K562 (cell line): Measurements from ENCODE around the gene CCDC171. TPM values are rescaled to one million over a fixed set of nuclear protein-coding genes. Genes with fewer than 3 reads are reported as not detected.

Source experiments
- ARID1B ChIP-seq: fragments of 450-650 bp; IDR thresholded peaks from 2 replicates; pipeline ENCODE4 v1.6.1; 2016; ENCODE audit warnings: antibody characterized with exemption, mild to moderate bottlenecking, inconsistent platforms
- BCL6 ChIP-seq: fragments of 250-450 bp; sonication (Bioruptor Pico); IDR thresholded peaks from 2 replicates; pipeline ENCODE4 v1.4.0; 2020
- ELF2 ChIP-seq: fragments of 250-450 bp; sonication (Bioruptor Pico); IDR thresholded peaks from 2 replicates; pipeline ENCODE4 v1.5.0; 2021; ENCODE audit warnings: mild to moderate bottlenecking
- FOSL1 ChIP-seq: fragments of 200-800 bp; sonication (Bioruptor generic); conservative IDR thresholded peaks from 2 replicates; pipeline ENCODE4 v1.6.1; 2016; ENCODE audit warnings: missing genetic modification characterization, missing compliant biosample characterization
- KAT2B ChIP-seq: IDR thresholded peaks from one replicate; pipeline ENCODE4 v1.6.1; 2012; ENCODE audit warnings: low read depth, mild to moderate bottlenecking, control low read depth, inconsistent platforms, low read length, moderate library complexity
- KDM1A ChIP-seq, 2 experiments: fragments of 450-650 bp; IDR thresholded peaks; 2 replicates each; pipeline ENCODE4 v1.6.1; 2016; ENCODE audit warnings: mild to moderate bottlenecking in 2 of 2
- KDM4B ChIP-seq, 2 experiments: fragments of 450-650 bp in 1 of 2; sonication (generic) in 1 of 2; IDR thresholded peaks; 2 replicates each; pipeline ENCODE4 v1.6.1; 2016 to 2017; ENCODE audit warnings: borderline replicate concordance in 2 of 2, antibody characterized with exemption in 1 of 2, low read depth in 1 of 2, mild to moderate bottlenecking in 1 of 2
- KLF6 ChIP-seq: fragments of 250-450 bp; sonication (Bioruptor Pico); IDR thresholded peaks from 2 replicates; pipeline ENCODE4 v1.4.0; 2020; ENCODE audit warnings: mild to moderate bottlenecking, moderate library complexity, borderline replicate concordance
- SAP30 ChIP-seq: fragments of 200-600 bp; sonication (generic); IDR thresholded peaks from 2 replicates; pipeline ENCODE4 v1.6.1; 2012; ENCODE audit warnings: borderline replicate concordance, low read depth, mild to moderate bottlenecking, moderate library complexity, low read length, control low read depth, inconsistent platforms; ENCODE audit not compliant: insufficient read depth, poor library complexity, severe bottlenecking
- SREBF2 ChIP-seq: sonication (generic); formaldehyde crosslinking; IDR thresholded peaks from 2 replicates; pipeline ENCODE4 v1.4.0; 2020; ENCODE audit warnings: mild to moderate bottlenecking, missing genetic modification reagents
- TAF1 ChIP-seq: IDR thresholded peaks from 2 replicates; pipeline ENCODE4 v1.6.1; 2011; ENCODE audit warnings: mild to moderate bottlenecking, low read length, moderate library complexity; ENCODE audit not compliant: insufficient read depth, control insufficient read depth, severe bottlenecking; ENCODE audit errors: extremely low read depth
- ZC3H8 ChIP-seq: fragments of 450-650 bp; IDR thresholded peaks from 2 replicates; pipeline ENCODE4 v1.6.1; 2017
- ZKSCAN8 ChIP-seq: fragments of 200-800 bp; sonication (Bioruptor generic); IDR thresholded peaks from 2 replicates; pipeline ENCODE4 v1.6.1; 2016; ENCODE audit warnings: missing genetic modification characterization, missing compliant biosample characterization
- ZNF707 ChIP-seq: fragments of 250-450 bp; sonication (Bioruptor Pico); conservative IDR thresholded peaks from 2 replicates; pipeline ENCODE4 v1.8.0; 2022; ENCODE audit warnings: inconsistent platforms, mild to moderate bottlenecking, moderate library complexity
- polyA plus RNA-seq, 8 experiments: library from polyadenylated mRNA; depleted of rRNA in 4 of 8; stranded (reverse) in 5 of 8; unstranded in 3 of 8; fragments of >200 nt; fragmentation: Nextera tagmentation in 2 of 8; fragmentation: Illumina TruSeq in 1 of 8; extraction: Ambion mirVana in 2 of 8; extraction: Trizol in 1 of 8; gene quantifications; 2 replicates each; pipeline versions ENCODE4 v1.2.1 to v1.2.3, GENCODE V29; 2011 to 2014; ENCODE audit warnings: inconsistent platforms in 1 of 8, missing spikeins in 1 of 8
- total RNA-seq, 7 experiments: library from RNA; depleted of rRNA in 6 of 7; stranded (reverse); fragments of >200 nt in 6 of 7; fragmentation: Illumina TruSeq in 2 of 7; extraction: Trizol in 2 of 7; gene quantifications; 2 replicates each; pipeline versions ENCODE4 v1.2.1 to v1.2.3, GENCODE V29; 2011 to 2021; ENCODE audit warnings: low replicate concordance in 1 of 7
- TF ChIP-seq, protein P1 (sequence below): fragments of 450-650 bp; IDR thresholded peaks from 2 replicates; pipeline ENCODE4 v1.6.1; 2018; ENCODE audit not compliant: partially characterized antibody
- TF ChIP-seq, protein P2 (sequence below): sonication (generic); formaldehyde crosslinking; IDR thresholded peaks from 2 replicates; pipeline ENCODE4 v1.8.0; 2022; ENCODE audit warnings: mild to moderate bottlenecking, missing genetic modification reagents
- TF ChIP-seq, protein P3 (sequence below): IDR thresholded peaks from 2 replicates; pipeline ENCODE4 v1.6.1; 2012; ENCODE audit warnings: low read depth, low read length, improper control_type of control experiment, borderline replicate concordance

Gene CCDC171
- total and polyA plus RNA-seq, 9 of the 15 experiments (the other 6 are each of a cell fraction or from before 2014, with no cell fraction given): 0.08 to 3.8 (median 0.27) TPM

DNA sequence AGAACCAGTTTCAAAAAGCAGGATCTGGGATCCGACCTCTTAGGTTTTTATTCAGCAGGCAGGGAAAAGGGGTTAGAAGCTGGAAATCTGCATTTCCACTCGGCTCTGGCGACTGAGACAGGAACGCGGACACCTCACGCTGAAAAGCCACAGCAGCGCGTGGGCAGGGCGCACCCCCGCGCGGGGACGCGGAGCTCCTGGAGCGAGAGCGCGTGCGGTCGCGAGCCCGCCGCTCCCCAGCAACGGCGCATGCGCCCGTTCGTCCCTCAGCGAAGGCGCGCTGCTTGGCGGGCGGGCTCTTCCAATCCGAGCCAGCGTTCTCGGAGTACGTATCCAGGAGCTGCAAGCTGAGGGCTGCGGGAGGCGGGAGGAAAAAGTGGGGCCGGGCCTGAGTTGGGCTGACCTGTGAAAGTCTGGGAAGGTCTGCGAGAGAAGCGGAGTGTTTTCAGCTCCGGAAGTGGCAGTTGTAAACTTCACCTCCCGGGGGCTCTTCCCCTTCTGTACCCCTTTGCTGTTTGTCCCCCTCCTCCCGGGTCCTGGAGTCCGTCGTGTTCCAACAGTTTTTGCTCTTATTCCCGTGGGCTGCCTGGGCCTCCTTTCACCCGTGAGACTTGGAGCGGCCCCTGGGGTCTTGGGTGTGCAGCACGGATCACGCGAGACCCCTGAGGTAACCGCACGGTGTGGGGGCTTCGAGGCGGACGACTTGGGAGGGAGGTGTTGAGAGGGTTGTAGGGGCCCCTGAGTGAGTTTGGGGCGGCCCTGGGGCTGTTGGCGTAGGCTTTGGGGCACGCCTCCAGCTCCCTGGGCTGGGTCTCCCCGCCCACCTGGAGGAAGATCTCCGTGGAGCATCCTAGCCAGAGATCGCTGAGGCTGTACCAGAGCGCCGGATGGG lies at the start of gene CCDC171 (continued):
- TF ChIP-seq TAF1: no peak
- TF ChIP-seq ZC3H8: no peak
- TF ChIP-seq, protein P1, sequence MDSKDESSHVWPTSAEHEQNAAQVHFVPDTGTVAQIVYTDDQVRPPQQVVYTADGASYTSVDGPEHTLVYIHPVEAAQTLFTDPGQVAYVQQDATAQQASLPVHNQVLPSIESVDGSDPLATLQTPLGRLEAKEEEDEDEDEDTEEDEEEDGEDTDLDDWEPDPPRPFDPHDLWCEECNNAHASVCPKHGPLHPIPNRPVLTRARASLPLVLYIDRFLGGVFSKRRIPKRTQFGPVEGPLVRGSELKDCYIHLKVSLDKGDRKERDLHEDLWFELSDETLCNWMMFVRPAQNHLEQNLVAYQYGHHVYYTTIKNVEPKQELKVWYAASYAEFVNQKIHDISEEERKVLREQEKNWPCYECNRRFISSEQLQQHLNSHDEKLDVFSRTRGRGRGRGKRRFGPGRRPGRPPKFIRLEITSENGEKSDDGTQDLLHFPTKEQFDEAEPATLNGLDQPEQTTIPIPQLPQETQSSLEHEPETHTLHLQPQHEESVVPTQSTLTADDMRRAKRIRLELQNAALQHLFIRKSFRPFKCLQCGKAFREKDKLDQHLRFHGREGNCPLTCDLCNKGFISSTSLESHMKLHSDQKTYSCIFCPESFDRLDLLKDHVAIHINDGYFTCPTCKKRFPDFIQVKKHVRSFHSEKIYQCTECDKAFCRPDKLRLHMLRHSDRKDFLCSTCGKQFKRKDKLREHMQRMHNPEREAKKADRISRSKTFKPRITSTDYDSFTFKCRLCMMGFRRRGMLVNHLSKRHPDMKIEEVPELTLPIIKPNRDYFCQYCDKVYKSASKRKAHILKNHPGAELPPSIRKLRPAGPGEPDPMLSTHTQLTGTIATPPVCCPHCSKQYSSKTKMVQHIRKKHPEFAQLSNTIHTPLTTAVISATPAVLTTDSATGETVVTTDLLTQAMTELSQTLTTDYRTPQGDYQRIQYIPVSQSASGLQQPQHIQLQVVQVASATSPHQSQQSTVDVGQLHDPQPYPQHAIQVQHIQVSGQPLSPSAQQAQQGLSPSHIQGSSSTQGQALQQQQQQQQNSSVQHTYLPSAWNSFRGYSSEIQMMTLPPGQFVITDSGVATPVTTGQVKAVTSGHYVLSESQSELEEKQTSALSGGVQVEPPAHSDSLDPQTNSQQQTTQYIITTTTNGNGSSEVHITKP: peak; percentile 81
- TF ChIP-seq ZNF707 (CRISPR knock-in tag): no peak
- no peak; a peak in 1 of 4 replicates for TF ChIP-seq KDM4B (IDR thresholded peaks at IDR 0.05; ENCODE audit: borderline replicate concordance in 2 of 2, low read depth in 1 of 2)
- TF ChIP-seq, protein P2, sequence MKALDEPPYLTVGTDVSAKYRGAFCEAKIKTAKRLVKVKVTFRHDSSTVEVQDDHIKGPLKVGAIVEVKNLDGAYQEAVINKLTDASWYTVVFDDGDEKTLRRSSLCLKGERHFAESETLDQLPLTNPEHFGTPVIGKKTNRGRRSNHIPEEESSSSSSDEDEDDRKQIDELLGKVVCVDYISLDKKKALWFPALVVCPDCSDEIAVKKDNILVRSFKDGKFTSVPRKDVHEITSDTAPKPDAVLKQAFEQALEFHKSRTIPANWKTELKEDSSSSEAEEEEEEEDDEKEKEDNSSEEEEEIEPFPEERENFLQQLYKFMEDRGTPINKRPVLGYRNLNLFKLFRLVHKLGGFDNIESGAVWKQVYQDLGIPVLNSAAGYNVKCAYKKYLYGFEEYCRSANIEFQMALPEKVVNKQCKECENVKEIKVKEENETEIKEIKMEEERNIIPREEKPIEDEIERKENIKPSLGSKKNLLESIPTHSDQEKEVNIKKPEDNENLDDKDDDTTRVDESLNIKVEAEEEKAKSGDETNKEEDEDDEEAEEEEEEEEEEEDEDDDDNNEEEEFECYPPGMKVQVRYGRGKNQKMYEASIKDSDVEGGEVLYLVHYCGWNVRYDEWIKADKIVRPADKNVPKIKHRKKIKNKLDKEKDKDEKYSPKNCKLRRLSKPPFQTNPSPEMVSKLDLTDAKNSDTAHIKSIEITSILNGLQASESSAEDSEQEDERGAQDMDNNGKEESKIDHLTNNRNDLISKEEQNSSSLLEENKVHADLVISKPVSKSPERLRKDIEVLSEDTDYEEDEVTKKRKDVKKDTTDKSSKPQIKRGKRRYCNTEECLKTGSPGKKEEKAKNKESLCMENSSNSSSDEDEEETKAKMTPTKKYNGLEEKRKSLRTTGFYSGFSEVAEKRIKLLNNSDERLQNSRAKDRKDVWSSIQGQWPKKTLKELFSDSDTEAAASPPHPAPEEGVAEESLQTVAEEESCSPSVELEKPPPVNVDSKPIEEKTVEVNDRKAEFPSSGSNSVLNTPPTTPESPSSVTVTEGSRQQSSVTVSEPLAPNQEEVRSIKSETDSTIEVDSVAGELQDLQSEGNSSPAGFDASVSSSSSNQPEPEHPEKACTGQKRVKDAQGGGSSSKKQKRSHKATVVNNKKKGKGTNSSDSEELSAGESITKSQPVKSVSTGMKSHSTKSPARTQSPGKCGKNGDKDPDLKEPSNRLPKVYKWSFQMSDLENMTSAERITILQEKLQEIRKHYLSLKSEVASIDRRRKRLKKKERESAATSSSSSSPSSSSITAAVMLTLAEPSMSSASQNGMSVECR (CRISPR knock-in tag): no peak
- TF ChIP-seq KAT2B: no peak
- TF ChIP-seq FOSL1 (tag): no peak; the same call in 1 of the 2 replicates
- TF ChIP-seq BCL6 (CRISPR knock-in tag): no peak
- TF ChIP-seq SREBF2 (CRISPR knock-in tag): no peak
- TF ChIP-seq SAP30: peak; percentile 7
- no peak for TF ChIP-seq KLF6
- TF ChIP-seq ZKSCAN8 (CRISPR knock-in tag): no peak
- no peak for TF ChIP-seq KDM1A (IDR thresholded peaks at IDR 0.05)
- TF ChIP-seq ELF2 (CRISPR knock-in tag): no peak
- TF ChIP-seq, protein P3, sequence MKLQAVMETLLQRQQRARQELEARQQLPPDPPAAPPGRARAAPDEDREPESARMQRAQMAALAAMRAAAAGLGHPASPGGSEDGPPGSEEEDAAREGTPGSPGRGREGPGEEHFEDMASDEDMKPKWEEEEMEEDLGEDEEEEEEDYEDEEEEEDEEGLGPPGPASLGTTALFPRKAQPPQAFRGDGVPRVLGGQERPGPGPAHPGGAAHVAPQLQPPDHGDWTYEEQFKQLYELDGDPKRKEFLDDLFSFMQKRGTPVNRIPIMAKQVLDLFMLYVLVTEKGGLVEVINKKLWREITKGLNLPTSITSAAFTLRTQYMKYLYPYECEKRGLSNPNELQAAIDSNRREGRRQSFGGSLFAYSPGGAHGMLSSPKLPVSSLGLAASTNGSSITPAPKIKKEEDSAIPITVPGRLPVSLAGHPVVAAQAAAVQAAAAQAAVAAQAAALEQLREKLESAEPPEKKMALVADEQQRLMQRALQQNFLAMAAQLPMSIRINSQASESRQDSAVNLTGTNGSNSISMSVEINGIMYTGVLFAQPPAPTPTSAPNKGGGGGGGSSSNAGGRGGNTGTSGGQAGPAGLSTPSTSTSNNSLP: no peak
- no peak for TF ChIP-seq ARID1B
